ENCODE results near the gene HDGFL1.

Gene HDGFL1

DNA sequence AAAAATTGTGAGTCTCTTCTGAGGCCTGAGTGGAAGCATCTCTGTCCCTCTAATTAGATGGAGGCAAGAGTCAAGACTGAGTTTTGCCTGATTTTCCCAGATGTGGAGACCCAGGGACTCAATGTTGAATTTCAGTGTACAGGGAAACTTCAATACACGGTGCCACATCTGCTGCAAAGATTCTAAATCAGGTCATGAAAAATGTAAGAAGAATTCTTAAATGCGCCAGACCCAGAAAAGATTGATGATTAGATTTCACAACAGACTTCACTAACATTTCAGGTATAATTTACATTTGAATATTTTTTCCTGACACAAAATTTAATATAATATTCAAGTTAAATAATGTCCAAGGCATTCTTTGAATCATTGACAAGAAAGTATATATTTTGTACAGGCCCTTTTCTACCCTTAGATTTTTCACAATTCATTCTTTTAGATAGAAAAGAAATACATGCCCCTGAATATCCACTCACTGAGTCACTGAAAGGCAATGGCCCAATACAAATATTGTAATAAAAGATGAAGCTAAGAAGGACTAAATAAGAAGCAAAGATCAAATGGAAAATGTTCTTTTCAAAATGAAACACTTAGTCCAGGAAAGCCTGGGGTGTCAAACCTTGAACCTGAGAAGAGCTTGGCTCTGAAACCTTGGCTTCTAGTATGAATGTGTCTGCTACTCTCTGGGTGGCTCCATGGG is 18.2 kb upstream of the HDGFL1 start:
- TF ChIP-seq, protein P1, sequence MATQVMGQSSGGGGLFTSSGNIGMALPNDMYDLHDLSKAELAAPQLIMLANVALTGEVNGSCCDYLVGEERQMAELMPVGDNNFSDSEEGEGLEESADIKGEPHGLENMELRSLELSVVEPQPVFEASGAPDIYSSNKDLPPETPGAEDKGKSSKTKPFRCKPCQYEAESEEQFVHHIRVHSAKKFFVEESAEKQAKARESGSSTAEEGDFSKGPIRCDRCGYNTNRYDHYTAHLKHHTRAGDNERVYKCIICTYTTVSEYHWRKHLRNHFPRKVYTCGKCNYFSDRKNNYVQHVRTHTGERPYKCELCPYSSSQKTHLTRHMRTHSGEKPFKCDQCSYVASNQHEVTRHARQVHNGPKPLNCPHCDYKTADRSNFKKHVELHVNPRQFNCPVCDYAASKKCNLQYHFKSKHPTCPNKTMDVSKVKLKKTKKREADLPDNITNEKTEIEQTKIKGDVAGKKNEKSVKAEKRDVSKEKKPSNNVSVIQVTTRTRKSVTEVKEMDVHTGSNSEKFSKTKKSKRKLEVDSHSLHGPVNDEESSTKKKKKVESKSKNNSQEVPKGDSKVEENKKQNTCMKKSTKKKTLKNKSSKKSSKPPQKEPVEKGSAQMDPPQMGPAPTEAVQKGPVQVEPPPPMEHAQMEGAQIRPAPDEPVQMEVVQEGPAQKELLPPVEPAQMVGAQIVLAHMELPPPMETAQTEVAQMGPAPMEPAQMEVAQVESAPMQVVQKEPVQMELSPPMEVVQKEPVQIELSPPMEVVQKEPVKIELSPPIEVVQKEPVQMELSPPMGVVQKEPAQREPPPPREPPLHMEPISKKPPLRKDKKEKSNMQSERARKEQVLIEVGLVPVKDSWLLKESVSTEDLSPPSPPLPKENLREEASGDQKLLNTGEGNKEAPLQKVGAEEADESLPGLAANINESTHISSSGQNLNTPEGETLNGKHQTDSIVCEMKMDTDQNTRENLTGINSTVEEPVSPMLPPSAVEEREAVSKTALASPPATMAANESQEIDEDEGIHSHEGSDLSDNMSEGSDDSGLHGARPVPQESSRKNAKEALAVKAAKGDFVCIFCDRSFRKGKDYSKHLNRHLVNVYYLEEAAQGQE (IDR thresholded peaks at IDR 0.05; ENCODE audit: insufficient read depth in 1 of 2, low read depth in 2 of 2, low read length in 2 of 2): no peak
- TF ChIP-seq SIN3A (IDR thresholded peaks at IDR 0.05; ENCODE audit: borderline replicate concordance, insufficient read depth, low read length) (no peak), POLR2AphosphoS5 (IDR thresholded peaks at IDR 0.05; ENCODE audit: low read depth, low read length) (no peak), TAF1 (IDR thresholded peaks at IDR 0.05; ENCODE audit: borderline replicate concordance, insufficient read depth, low read length) (no peak), FOXP2 (optimal IDR thresholded peaks at IDR 0.05; ENCODE audit: borderline replicate concordance, extremely low read depth, extremely low read length, insufficient read depth) (no peak)

DNA sequence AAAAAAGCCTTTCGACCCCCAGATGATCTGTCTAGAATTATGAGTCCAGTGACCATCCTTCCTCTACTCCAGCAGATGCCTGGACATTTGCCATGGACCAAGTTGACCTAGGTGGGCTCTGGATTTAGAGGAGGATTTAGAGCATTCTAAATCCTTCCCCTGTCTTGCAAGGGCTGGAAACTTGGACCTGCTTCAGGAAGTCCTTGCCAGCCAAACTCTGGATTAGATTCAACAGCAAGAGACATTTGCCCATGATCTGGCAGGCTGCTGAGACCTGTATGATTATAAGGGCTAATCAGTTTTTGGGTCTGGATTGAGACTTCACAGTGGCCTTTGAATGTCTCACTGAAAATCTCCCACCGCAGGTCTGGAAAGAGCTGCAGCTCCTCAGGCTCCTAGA is 13.1 kb upstream of the HDGFL1 start:
- no peak for TF ChIP-seq TAF1 (IDR thresholded peaks at IDR 0.05; ENCODE audit: borderline replicate concordance, insufficient read depth, low read length)
- TF ChIP-seq POLR2AphosphoS5 (IDR thresholded peaks at IDR 0.05; ENCODE audit: low read depth, low read length): no peak
- TF ChIP-seq FOXP2 (optimal IDR thresholded peaks at IDR 0.05; ENCODE audit: borderline replicate concordance, extremely low read depth, extremely low read length, insufficient read depth): no peak
- no peak for TF ChIP-seq SIN3A (IDR thresholded peaks at IDR 0.05; ENCODE audit: borderline replicate concordance, insufficient read depth, low read length)
- TF ChIP-seq, protein P1 (IDR thresholded peaks at IDR 0.05; ENCODE audit: insufficient read depth in 1 of 2, low read depth in 2 of 2, low read length in 2 of 2): no peak

DNA sequence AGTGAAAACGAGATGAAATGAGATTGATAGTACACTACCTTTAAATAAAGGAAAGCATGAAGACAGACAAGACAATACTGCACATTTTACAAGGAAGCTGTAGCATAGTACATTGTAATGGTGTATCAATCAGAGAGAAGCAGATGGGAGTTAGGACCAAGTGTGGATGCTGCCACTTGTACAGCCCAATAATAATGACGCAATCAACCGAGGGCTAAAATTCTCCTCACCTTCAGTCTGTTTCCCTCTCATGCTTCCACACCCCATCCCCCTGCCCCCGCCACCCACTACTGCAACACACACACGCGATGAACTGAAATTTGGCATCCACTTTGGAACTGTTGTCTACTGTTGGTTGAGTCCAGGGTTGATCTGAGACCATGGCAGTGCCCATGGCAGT is 12.4 kb upstream of the HDGFL1 start:
- TF ChIP-seq, protein P1 (IDR thresholded peaks at IDR 0.05; ENCODE audit: insufficient read depth in 1 of 2, low read depth in 2 of 2, low read length in 2 of 2): no peak
- TF ChIP-seq SIN3A (IDR thresholded peaks at IDR 0.05; ENCODE audit: borderline replicate concordance, insufficient read depth, low read length): no peak
- no peak for TF ChIP-seq TAF1 (IDR thresholded peaks at IDR 0.05; ENCODE audit: borderline replicate concordance, insufficient read depth, low read length)
- TF ChIP-seq FOXP2 (optimal IDR thresholded peaks at IDR 0.05; ENCODE audit: borderline replicate concordance, extremely low read depth, extremely low read length, insufficient read depth): no peak
- no peak for TF ChIP-seq POLR2AphosphoS5 (IDR thresholded peaks at IDR 0.05; ENCODE audit: low read depth, low read length)

DNA sequence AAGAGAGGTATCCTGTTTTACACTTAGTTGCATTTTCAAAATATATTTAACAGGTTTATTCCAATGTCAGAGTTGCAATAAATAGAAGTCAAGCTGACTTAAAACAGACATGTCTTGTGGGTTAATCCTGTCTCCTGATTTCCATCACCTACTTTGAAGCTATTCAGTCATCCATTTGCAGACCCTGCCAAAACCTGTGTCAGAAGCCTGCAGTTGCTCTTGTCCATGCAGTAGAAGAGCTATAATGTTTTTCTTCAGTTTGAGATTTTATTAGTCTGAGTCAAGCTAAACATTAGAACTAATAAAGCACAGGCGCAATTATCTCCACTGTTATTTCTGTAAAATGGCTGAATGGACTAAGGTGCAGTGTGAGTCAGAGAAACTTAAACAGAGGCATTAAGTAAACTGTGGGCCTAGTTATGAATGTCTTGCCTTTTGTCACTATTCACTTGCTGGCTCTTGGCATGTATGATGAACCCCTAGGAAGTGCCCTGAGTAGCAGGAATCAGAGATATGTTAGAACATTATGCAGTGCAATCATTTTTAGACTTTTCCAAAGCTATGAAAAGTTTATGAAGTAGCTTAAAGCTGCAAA is 11.0 kb upstream of the HDGFL1 start:
- TF ChIP-seq SIN3A (IDR thresholded peaks at IDR 0.05; ENCODE audit: borderline replicate concordance, insufficient read depth, low read length) (no peak), TAF1 (IDR thresholded peaks at IDR 0.05; ENCODE audit: borderline replicate concordance, insufficient read depth, low read length) (no peak), POLR2AphosphoS5 (IDR thresholded peaks at IDR 0.05; ENCODE audit: low read depth, low read length) (no peak), FOXP2 (optimal IDR thresholded peaks at IDR 0.05; ENCODE audit: borderline replicate concordance, extremely low read depth, extremely low read length, insufficient read depth) (no peak)
- TF ChIP-seq, protein P1 (IDR thresholded peaks at IDR 0.05; ENCODE audit: insufficient read depth in 1 of 2, low read depth in 2 of 2, low read length in 2 of 2): no peak

Measured in PFSK-1 (cell line).